ENCODE data around the gene NFATC1.

- no peak for TF ChIP-seq CTCF (IDR thresholded peaks at IDR 0.05)
- no peak for TF ChIP-seq POLR2A (IDR thresholded peaks at IDR 0.05)
- TF ChIP-seq EP300 (IDR thresholded peaks at IDR 0.05), result no peak
These were observed 102.9 kb downstream of the NFATC1 start for GRCh38 chr18:79498662-79499061.

All from ovary (tissue), 3 donors.